Measurements from ENCODE around the gene ZNF785. TPM values are rescaled to one million over a fixed set of nuclear protein-coding genes. Genes with fewer than 3 reads are reported as not detected.

Gene ZNF785
- total and polyA plus RNA-seq, 4 donors, result 4.0 to 15.5 (median 9.7) TPM

DNA sequence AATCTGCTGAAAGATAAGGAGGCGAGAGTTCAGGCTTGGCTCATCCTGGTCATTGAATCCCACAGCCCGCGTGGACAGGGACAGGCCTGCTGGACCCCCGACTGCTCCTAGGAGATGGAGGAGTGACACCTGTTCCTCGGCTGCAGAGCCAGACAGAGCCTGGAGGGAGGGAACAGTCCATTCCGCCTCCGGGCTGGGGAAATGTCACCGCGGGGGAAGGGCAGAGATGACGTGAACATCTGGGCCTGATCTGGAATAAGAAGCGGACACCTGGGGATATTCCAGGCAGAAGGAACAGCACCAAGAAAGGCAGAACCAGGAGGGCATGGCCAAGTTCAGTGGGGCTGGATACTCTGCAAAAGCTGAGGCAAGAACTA is 52.4 kb downstream of the ZNF785 start:
- Histone ChIP-seq H3K27me3 (ENCODE audit: control insufficient read depth in 3 of 3, insufficient read depth in 3 of 3, low read length in 2 of 3) (no peaks in the 10 kb centered on the region), H3K4me3 (no peak overlapping the region), H3K9ac (ENCODE audit: insufficient read depth in 1 of 2, low read length in 2 of 2) (no peak overlapping the region), H3K27ac (ENCODE audit: low read depth in 1 of 2, low read length in 1 of 2) (no peak overlapping the region), H3K36me3 (ENCODE audit: control insufficient read depth in 4 of 4, insufficient read depth in 4 of 4, low read length in 4 of 4) (peaks cover 0 to 10% (median 3%) of the 10 kb centered on the region in 4 donors), H3K9me3 (ENCODE audit: control insufficient read depth in 4 of 4, insufficient read depth in 3 of 4, low read length in 3 of 4) (no peaks in the 10 kb centered on the region), H3K4me1 (ENCODE audit: control insufficient read depth in 5 of 5, insufficient read depth in 5 of 5, low read length in 5 of 5) (peaks cover 0 to 25% (median under 1%) of the 10 kb centered on the region in 5 donors)
- WGBS, 2 donors, result 86 to 88% methylated on average over 11 of the region's 11 CpGs
- no peak for TF ChIP-seq CTCF (IDR thresholded peaks at IDR 0.05; ENCODE audit: control extremely low read depth, extremely low read depth)
- ATAC-seq (ENCODE audit: insufficient read depth, low FRiP score) (no peak), DNase-seq (no peak)

- Histone ChIP-seq H3K4me3 (no peak overlapping the region), H3K27me3 (ENCODE audit: control insufficient read depth in 3 of 3, insufficient read depth in 3 of 3, low read length in 2 of 3) (no peaks in the 10 kb centered on the region), H3K9ac (ENCODE audit: insufficient read depth in 1 of 2, low read length in 2 of 2) (no peak overlapping the region), H3K36me3 (ENCODE audit: control insufficient read depth in 4 of 4, insufficient read depth in 4 of 4, low read length in 4 of 4) (peaks cover 0 to 10% (median 3%) of the 10 kb centered on the region in 4 donors), H3K27ac (ENCODE audit: low read depth in 1 of 2, low read length in 1 of 2) (no peak overlapping the region), H3K9me3 (ENCODE audit: control insufficient read depth in 4 of 4, insufficient read depth in 3 of 4, low read length in 3 of 4) (no peaks in the 10 kb centered on the region), H3K4me1 (ENCODE audit: control insufficient read depth in 5 of 5, insufficient read depth in 5 of 5, low read length in 5 of 5) (peaks cover 0 to 31% (median 6%) of the 10 kb centered on the region in 5 donors)
- WGBS, 2 donors, result 95 to 96% methylated on average over 55 to 57 of the region's 57 CpGs
- ATAC-seq (ENCODE audit: insufficient read depth, low FRiP score) (no peak), DNase-seq (no peak)
- TF ChIP-seq CTCF (IDR thresholded peaks at IDR 0.05; ENCODE audit: control extremely low read depth, extremely low read depth), result no peak
Observed at GRCh38 chr16:30532285-30533145, 53.0 kb downstream of the ZNF785 start.

Small RNA genes within 50 kb of the gene (small RNA-seq; reads per million reads assigned to genes)
- gene AC093249.1 (ENCODE audit: low replicate concordance) (not detected), gene AC093249.4 (ENCODE audit: low replicate concordance) (not detected)

Other genes with a start within 250 kb of the ZNF785 start
- 10 to 100 TPM; 37.5 to 69.8 TPM for gene CD2BP2, start 230.4 kb downstream of the ZNF785 start, total RNA-seq
- gene CD2BP2, start 230.4 kb downstream of the ZNF785 start, polyA plus RNA-seq, result 10 to 100 TPM; 43.5 to 49.1 TPM
- 10 to 100 TPM; 31.7 to 43.6 TPM for gene TBC1D10B, start 215.2 kb downstream of the ZNF785 start, total RNA-seq
- 10 to 100 TPM; 26.9 to 27.8 TPM for gene TBC1D10B, start 215.2 kb downstream of the ZNF785 start, polyA plus RNA-seq
- gene MYL11, start 210.9 kb downstream of the ZNF785 start, total RNA-seq, result not detected
- gene MYL11, start 210.9 kb downstream of the ZNF785 start, polyA plus RNA-seq, result 1 to 10 TPM in 1 of 2 donors, under 1 TPM in 1; 0.44 to 3.9 TPM
- gene SEPTIN1, start 203.1 kb downstream of the ZNF785 start, total RNA-seq, result 1 to 10 TPM; 3.3 to 4.6 TPM
- 1 to 10 TPM; 5.8 to 7.3 TPM for gene SEPTIN1, start 203.1 kb downstream of the ZNF785 start, polyA plus RNA-seq
- gene ZNF48, start 190.3 kb downstream of the ZNF785 start, total RNA-seq, result 1 to 10 TPM; 5.3 to 8.0 TPM
- 1 to 10 TPM; 4.2 to 4.7 TPM for gene ZNF48, start 190.3 kb downstream of the ZNF785 start, polyA plus RNA-seq
- 1 to 10 TPM; 3.0 to 7.2 TPM for gene ZNF771, start 178.1 kb downstream of the ZNF785 start, total RNA-seq
- 1 to 10 TPM; 3.3 to 5.4 TPM for gene ZNF771, start 178.1 kb downstream of the ZNF785 start, polyA plus RNA-seq
- gene DCTPP1, start 155.7 kb downstream of the ZNF785 start, total RNA-seq, result 10 to 100 TPM; 13.2 to 33.8 TPM
- 10 to 100 TPM; 20.3 to 50.9 TPM for gene DCTPP1, start 155.7 kb downstream of the ZNF785 start, polyA plus RNA-seq
- gene SEPHS2, start 139.8 kb downstream of the ZNF785 start, total RNA-seq, result 10 to 100 TPM; 17.1 to 54.5 TPM
- 10 to 100 TPM; 37.5 to 68.6 TPM for gene SEPHS2, start 139.8 kb downstream of the ZNF785 start, polyA plus RNA-seq
- 10 to 100 TPM; 14.4 to 48.1 TPM for gene ITGAL, start 113.0 kb downstream of the ZNF785 start, total RNA-seq
- gene ITGAL, start 113.0 kb downstream of the ZNF785 start, polyA plus RNA-seq, result 10 to 100 TPM; 15.2 to 32.8 TPM
- gene ZNF768, start 59.1 kb downstream of the ZNF785 start, total RNA-seq, result 10 to 100 TPM; 17.9 to 33.9 TPM
- gene ZNF768, start 59.1 kb downstream of the ZNF785 start, polyA plus RNA-seq, result 10 to 100 TPM; 20.0 to 45.1 TPM
- gene ZNF747, start 50.8 kb downstream of the ZNF785 start, total RNA-seq, result 10 to 100 TPM; 11.2 to 11.7 TPM
- gene ZNF747, start 50.8 kb downstream of the ZNF785 start, polyA plus RNA-seq, result 1 to 10 TPM; 7.1 to 7.2 TPM
- gene ZNF764, start 27.3 kb downstream of the ZNF785 start, total RNA-seq, result 10 to 100 TPM; 10.4 to 12.6 TPM
- gene ZNF764, start 27.3 kb downstream of the ZNF785 start, polyA plus RNA-seq, result 1 to 10 TPM; 4.9 to 6.1 TPM
- gene ZNF688, start 14.0 kb downstream of the ZNF785 start, total RNA-seq, result 10 to 100 TPM in 1 of 2 donors, 1 to 10 TPM in 1; 8.6 to 22.6 TPM
- 10 to 100 TPM; 10.5 to 23.3 TPM for gene ZNF688, start 14.0 kb downstream of the ZNF785 start, polyA plus RNA-seq
- gene ZNF689, start 24.7 kb upstream of the ZNF785 start, total RNA-seq, result 1 to 10 TPM; 4.4 to 9.5 TPM
- gene ZNF689, start 24.7 kb upstream of the ZNF785 start, polyA plus RNA-seq, result 1 to 10 TPM; 3.0 to 5.1 TPM
- 10 to 100 TPM; 16.0 to 60.3 TPM for gene PRR14, start 65.3 kb upstream of the ZNF785 start, total RNA-seq
- gene PRR14, start 65.3 kb upstream of the ZNF785 start, polyA plus RNA-seq, result 10 to 100 TPM; 44.7 to 63.2 TPM
- gene FBRS, start 72.7 kb upstream of the ZNF785 start, total RNA-seq, result 10 to 100 TPM; 32.1 to 80.8 TPM
- 10 to 100 TPM; 55.4 to 55.7 TPM for gene FBRS, start 72.7 kb upstream of the ZNF785 start, polyA plus RNA-seq
- gene SRCAP, start 113.5 kb upstream of the ZNF785 start, total RNA-seq, result 10 to 100 TPM; 45.9 to 61.0 TPM
- 10 to 100 TPM; 13.4 to 16.7 TPM for gene SRCAP, start 113.5 kb upstream of the ZNF785 start, polyA plus RNA-seq
- gene PHKG2, start 162.7 kb upstream of the ZNF785 start, total RNA-seq, result 10 to 100 TPM; 12.2 to 35.2 TPM
- 10 to 100 TPM; 28.1 to 37.4 TPM for gene PHKG2, start 162.7 kb upstream of the ZNF785 start, polyA plus RNA-seq
- 10 to 100 TPM in 1 of 2 donors, 1 to 10 TPM in 1; 7.3 to 29.5 TPM for gene CFAP119, start 176.4 kb upstream of the ZNF785 start, total RNA-seq
- 10 to 100 TPM; 13.8 to 19.7 TPM for gene CFAP119, start 176.4 kb upstream of the ZNF785 start, polyA plus RNA-seq
- 100 to 1,000 TPM in 1 of 2 donors, 10 to 100 TPM in 1; 77.6 to 103 TPM for gene RNF40, start 176.6 kb upstream of the ZNF785 start, total RNA-seq
- gene RNF40, start 176.6 kb upstream of the ZNF785 start, polyA plus RNA-seq, result 10 to 100 TPM; 54.1 to 80.4 TPM
- 10 to 100 TPM; 10.1 to 16.3 TPM for gene ZNF629, start 201.5 kb upstream of the ZNF785 start, total RNA-seq
- 1 to 10 TPM; 5.7 to 8.0 TPM for gene ZNF629, start 201.5 kb upstream of the ZNF785 start, polyA plus RNA-seq